Amygdala (tissue), 56 donors: ENCODE measurements around the gene DENND4B.
"Not testable (repeated sequence)": the region's sequence is repeated elsewhere in the genome, so short reads cannot be mapped to it uniquely, and the experiment has no call there.

ENCODE experiments used
- DNase-seq, 56 donors: peaks; one replicate each; lab custom pipeline; 2025; lab: John Stamatoyannopoulos, UW

Gene DENND4B

GRCh38 chr1:153946622-153947241, at the start of gene DENND4B:
Gene DENND4B, minus strand, starts transcription at chr1:153946718. Its CDS starts 2,344 bp downstream, at chr1:153944374.
- DNase-seq = peak in 53 of 56 donors; percentile 26 to 82 (median 61)

- DNase-seq = no peak
These were observed 49.1 kb upstream of the DENND4B start for GRCh38 chr1:153995640-153996039.

- no peak for DNase-seq
These were observed 48.7 kb upstream of the DENND4B start for GRCh38 chr1:153995202-153995601.

GRCh38 chr1:153991806-153992205, 45.3 kb upstream of the DENND4B start:
- DNase-seq = no peak

GRCh38 chr1:153991151-153991630, 44.7 kb upstream of the DENND4B start:
- no peak for DNase-seq

GRCh38 chr1:153990468-153991150, 44.1 kb upstream of the DENND4B start, which contains the start of gene RPS27:
Gene RPS27, plus strand, starts transcription at chr1:153990762. Its CDS starts 35 bp downstream, at chr1:153990797.
- DNase-seq = peak; percentile 37 to 96 (median 85)

GRCh38 chr1:153987621-153988020, 41.1 kb upstream of the DENND4B start:
- DNase-seq = no peak

- DNase-seq = peak in 50 of 56 donors; percentile 6 to 80 (median 52)
These were observed 39.6 kb upstream of the DENND4B start, which contains the start of gene RAB13 for GRCh38 chr1:153985941-153986761. Gene RAB13, minus strand, starts transcription at chr1:153986339. Its CDS starts 103 bp downstream, at chr1:153986236.

- DNase-seq = peak in 5 of 56 donors; percentile 3 to 33 (median 14)
These were observed 38.9 kb upstream of the DENND4B start for GRCh38 chr1:153985341-153985912.

GRCh38 chr1:153984123-153984894, 37.8 kb upstream of the DENND4B start:
- no peak for DNase-seq

GRCh38 chr1:153981735-153982134, 35.2 kb upstream of the DENND4B start:
- DNase-seq = not testable (repeated sequence)

- DNase-seq = not testable (repeated sequence)
These were observed 32.6 kb upstream of the DENND4B start for GRCh38 chr1:153979091-153979490.

GRCh38 chr1:153978274-153978909, 31.9 kb upstream of the DENND4B start:
- DNase-seq = no peak

GRCh38 chr1:153977250-153978240, 31.0 kb upstream of the DENND4B start, which contains the start of gene JTB:
Gene JTB, minus strand, starts transcription at chr1:153977674. Its CDS starts 422 bp downstream, at chr1:153977252.
- peak; percentile 31 to 92 (median 79) for DNase-seq

- DNase-seq = peak in 2 of 56 donors; percentile 5 to 14
These were observed 30.3 kb upstream of the DENND4B start for GRCh38 chr1:153976819-153977249.

- no peak for DNase-seq
These were observed 27.0 kb upstream of the DENND4B start for GRCh38 chr1:153973525-153973924.

GRCh38 chr1:153973071-153973470, 26.6 kb upstream of the DENND4B start:
- no peak for DNase-seq

GRCh38 chr1:153970346-153970745, 23.8 kb upstream of the DENND4B start:
- DNase-seq = no peak
